Measurements from ENCODE around the gene ATP1A1. TPM values are rescaled to one million over a fixed set of nuclear protein-coding genes. Genes with fewer than 3 reads are reported as not detected.

ATP1A1 gene
- total and polyA plus RNA-seq, 9 donors, result 106 to 388 (median 196) TPM

GRCh38 chr1:116417678-116418077 lies 44.6 kb downstream of the ATP1A1 start:
- Histone ChIP-seq H3K9me3 (no peaks in the 10 kb centered on the region), H3K4me1 (ENCODE audit: insufficient read depth) (peaks cover 11% of the 10 kb centered on the region), H3K36me3 (no peaks in the 10 kb centered on the region), H3K27ac (peak overlapping the region in 1 of 2 donors; percentile 36), H3K4me3 (peak overlapping the region; percentile 77), H3K27me3 (no peaks in the 10 kb centered on the region)
- WGBS, 3 donors, result 62 to 72% (median 66%) methylated on average over 6 of the region's 6 CpGs
- TF ChIP-seq, protein P1, sequence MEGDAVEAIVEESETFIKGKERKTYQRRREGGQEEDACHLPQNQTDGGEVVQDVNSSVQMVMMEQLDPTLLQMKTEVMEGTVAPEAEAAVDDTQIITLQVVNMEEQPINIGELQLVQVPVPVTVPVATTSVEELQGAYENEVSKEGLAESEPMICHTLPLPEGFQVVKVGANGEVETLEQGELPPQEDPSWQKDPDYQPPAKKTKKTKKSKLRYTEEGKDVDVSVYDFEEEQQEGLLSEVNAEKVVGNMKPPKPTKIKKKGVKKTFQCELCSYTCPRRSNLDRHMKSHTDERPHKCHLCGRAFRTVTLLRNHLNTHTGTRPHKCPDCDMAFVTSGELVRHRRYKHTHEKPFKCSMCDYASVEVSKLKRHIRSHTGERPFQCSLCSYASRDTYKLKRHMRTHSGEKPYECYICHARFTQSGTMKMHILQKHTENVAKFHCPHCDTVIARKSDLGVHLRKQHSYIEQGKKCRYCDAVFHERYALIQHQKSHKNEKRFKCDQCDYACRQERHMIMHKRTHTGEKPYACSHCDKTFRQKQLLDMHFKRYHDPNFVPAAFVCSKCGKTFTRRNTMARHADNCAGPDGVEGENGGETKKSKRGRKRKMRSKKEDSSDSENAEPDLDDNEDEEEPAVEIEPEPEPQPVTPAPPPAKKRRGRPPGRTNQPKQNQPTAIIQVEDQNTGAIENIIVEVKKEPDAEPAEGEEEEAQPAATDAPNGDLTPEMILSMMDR (IDR thresholded peaks at IDR 0.05), result no peak
- TF ChIP-seq EP300 (IDR thresholded peaks at IDR 0.05) (no peak), POLR2A (IDR thresholded peaks at IDR 0.05) (no peak)
- DNase-seq, result no peak
- intact Hi-C loops (cut with DNase I), result loop anchor here in 2 of 4 donors (5.0 kb wide), 1 partner anchor 40 kb away; no protein-coding TSS in a partner anchor

GRCh38 chr1:116418091-116418830 lies 45.2 kb downstream of the ATP1A1 start:
- intact Hi-C loops (cut with DNase I), result loop anchor here in 2 of 4 donors (5.0 kb wide), 1 partner anchor 41 kb away; no protein-coding TSS in a partner anchor
- no peaks in the 10 kb centered on the region for H3K36me3 ChIP-seq
- 1 to 2% (median 1%) methylated on average over 27 to 48 of the region's 48 CpGs for WGBS, 3 donors
- H3K9me3 ChIP-seq, result no peaks in the 10 kb centered on the region
- H3K27ac ChIP-seq, result peak overlapping the region; percentile 36 to 52
- H3K27me3 ChIP-seq, result no peaks in the 10 kb centered on the region
- H3K4me3 ChIP-seq, result peak overlapping the region; percentile 77
- H3K4me1 ChIP-seq (ENCODE audit: insufficient read depth), result peaks cover 10% of the 10 kb centered on the region
- DNase-seq, result peak; percentile 82 to 91 (median 85)
- TF ChIP-seq EP300 (IDR thresholded peaks at IDR 0.05) (no peak), POLR2A (IDR thresholded peaks at IDR 0.05) (no peak)
- TF ChIP-seq, protein P1 (IDR thresholded peaks at IDR 0.05), result no peak

GRCh38 chr1:116420417-116421200 lies 47.6 kb downstream of the ATP1A1 start:
- H3K27ac ChIP-seq, result no peak overlapping the region
- intact Hi-C loops (cut with DNase I), result no loop called here
- TF ChIP-seq, protein P1 (IDR thresholded peaks at IDR 0.05), result no peak
- TF ChIP-seq POLR2A (IDR thresholded peaks at IDR 0.05) (no peak), EP300 (IDR thresholded peaks at IDR 0.05) (no peak)
- no peak overlapping the region for H3K4me3 ChIP-seq
- H3K27me3 ChIP-seq, result no peaks in the 10 kb centered on the region
- no peak for DNase-seq
- no peaks in the 10 kb centered on the region for H3K36me3 ChIP-seq
- 79 to 88% (median 82%) methylated on average over 2 of the region's 2 CpGs for WGBS, 3 donors
- no peaks in the 10 kb centered on the region for H3K9me3 ChIP-seq
- H3K4me1 ChIP-seq (ENCODE audit: insufficient read depth), result peaks cover 9% of the 10 kb centered on the region

DNA sequence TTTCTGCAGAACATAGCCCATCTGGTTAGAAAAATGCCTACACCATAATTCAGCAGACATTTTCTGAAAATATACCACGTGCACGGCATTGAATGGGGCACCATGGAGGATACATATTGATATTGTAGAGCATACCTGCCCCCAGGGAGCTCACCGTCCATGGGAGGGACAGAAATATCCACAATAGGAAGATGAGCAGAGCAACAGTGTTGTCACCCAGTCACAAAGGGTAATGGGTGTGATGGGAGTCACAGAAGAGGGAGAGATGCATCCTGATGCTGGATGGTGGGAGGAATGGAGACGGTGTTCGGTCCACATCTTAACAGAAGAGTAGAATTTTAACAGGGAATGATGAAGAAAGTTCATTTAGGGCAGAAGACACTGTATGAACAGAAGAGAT lies 51.4 kb downstream of the ATP1A1 start:
- 78 to 83% (median 79%) methylated on average over 5 of the region's 5 CpGs for WGBS, 3 donors

More for the DNA sequence above, 51.4 kb downstream of the ATP1A1 start:
- peaks cover 4% of the 10 kb centered on the region for H3K4me1 ChIP-seq (ENCODE audit: insufficient read depth)
- DNase-seq, result no peak
- H3K27me3 ChIP-seq, result no peaks in the 10 kb centered on the region
- no peak for TF ChIP-seq POLR2A (IDR thresholded peaks at IDR 0.05)
- TF ChIP-seq, protein P1 (IDR thresholded peaks at IDR 0.05), result no peak
- intact Hi-C loops (cut with DNase I), result no loop called here
- no peak overlapping the region for H3K27ac ChIP-seq
- H3K36me3 ChIP-seq, result no peaks in the 10 kb centered on the region
- no peaks in the 10 kb centered on the region for H3K9me3 ChIP-seq
- no peak overlapping the region for H3K4me3 ChIP-seq

All from ovary (tissue), 9 donors.